ENCODE data around the gene HOXA3.

HOXA3 gene

GRCh38 chr7:27129729-27130539 lies 22.4 kb downstream of the HOXA3 start:
- DNase-seq (ENCODE audit: low read depth in 2 of 2), result no peak

GRCh38 chr7:27128776-27129728 lies 23.3 kb downstream of the HOXA3 start:
- no peak for DNase-seq (ENCODE audit: low read depth in 2 of 2)

- DNase-seq (ENCODE audit: low read depth in 2 of 2), result no peak
Measured at GRCh38 chr7:27128034-27128433, 24.3 kb downstream of the HOXA3 start.

GRCh38 chr7:27126596-27127327 lies 25.6 kb downstream of the HOXA3 start:
- DNase-seq (ENCODE audit: low read depth in 2 of 2), result no peak

- no peak for DNase-seq (ENCODE audit: low read depth in 2 of 2)
Measured at GRCh38 chr7:27125986-27126394, 26.4 kb downstream of the HOXA3 start.

- no peak for DNase-seq (ENCODE audit: low read depth in 2 of 2)
Measured at GRCh38 chr7:27124902-27125689, 27.3 kb downstream of the HOXA3 start.

GRCh38 chr7:27124096-27124901 lies 28.1 kb downstream of the HOXA3 start:
- DNase-seq (ENCODE audit: low read depth in 2 of 2), result no peak

GRCh38 chr7:27123477-27124053 lies 28.8 kb downstream of the HOXA3 start:
- DNase-seq (ENCODE audit: low read depth in 2 of 2), result no peak

GRCh38 chr7:27123007-27123476 lies 29.3 kb downstream of the HOXA3 start:
- DNase-seq (ENCODE audit: low read depth in 2 of 2), result no peak

GRCh38 chr7:27122077-27122910 lies 30.1 kb downstream of the HOXA3 start:
- DNase-seq (ENCODE audit: low read depth in 2 of 2), result no peak

- no peak for DNase-seq (ENCODE audit: low read depth in 2 of 2)
Measured at GRCh38 chr7:27121684-27122076, 30.7 kb downstream of the HOXA3 start.

- no peak for DNase-seq (ENCODE audit: low read depth in 2 of 2)
Measured at GRCh38 chr7:27119412-27119911, 32.9 kb downstream of the HOXA3 start.

GRCh38 chr7:27118580-27118979 lies 33.8 kb downstream of the HOXA3 start:
- no peak for DNase-seq (ENCODE audit: low read depth in 2 of 2)

GRCh38 chr7:27117887-27118491 lies 34.4 kb downstream of the HOXA3 start:
- DNase-seq (ENCODE audit: low read depth in 2 of 2), result no peak

GRCh38 chr7:27116962-27117886 lies 35.2 kb downstream of the HOXA3 start:
- no peak for DNase-seq (ENCODE audit: low read depth in 2 of 2)

- no peak for DNase-seq (ENCODE audit: low read depth in 2 of 2)
Measured at GRCh38 chr7:27116031-27116961, 36.1 kb downstream of the HOXA3 start.
